AG09309 (cell line): ENCODE results near the gene HLA-DPA1.

Experiments used
- DNase-seq: peaks from one replicate; pipeline ENCODE4 v3.0.0-alpha.2; 2010; ENCODE audit warnings: low read depth
- H3K4me3 ChIP-seq: 2 replicates; pipeline ENCODE4 v1.5.1; 2011; ENCODE audit warnings: mild to moderate bottlenecking, low read depth, low read length, moderate library complexity; ENCODE audit not compliant: control insufficient read depth
- TF ChIP-seq, protein P1 (sequence below): IDR thresholded peaks from 2 replicates; pipeline ENCODE4 v1.5.1; 2011; ENCODE audit warnings: mild to moderate bottlenecking, low read depth, low read length, inconsistent platforms; ENCODE audit not compliant: insufficient read depth, control insufficient read depth; ENCODE audit errors: missing control alignments

HLA-DPA1 gene

GRCh38 chr6:33036535-33036934, 36.9 kb downstream of the HLA-DPA1 start:
- TF ChIP-seq, protein P1, sequence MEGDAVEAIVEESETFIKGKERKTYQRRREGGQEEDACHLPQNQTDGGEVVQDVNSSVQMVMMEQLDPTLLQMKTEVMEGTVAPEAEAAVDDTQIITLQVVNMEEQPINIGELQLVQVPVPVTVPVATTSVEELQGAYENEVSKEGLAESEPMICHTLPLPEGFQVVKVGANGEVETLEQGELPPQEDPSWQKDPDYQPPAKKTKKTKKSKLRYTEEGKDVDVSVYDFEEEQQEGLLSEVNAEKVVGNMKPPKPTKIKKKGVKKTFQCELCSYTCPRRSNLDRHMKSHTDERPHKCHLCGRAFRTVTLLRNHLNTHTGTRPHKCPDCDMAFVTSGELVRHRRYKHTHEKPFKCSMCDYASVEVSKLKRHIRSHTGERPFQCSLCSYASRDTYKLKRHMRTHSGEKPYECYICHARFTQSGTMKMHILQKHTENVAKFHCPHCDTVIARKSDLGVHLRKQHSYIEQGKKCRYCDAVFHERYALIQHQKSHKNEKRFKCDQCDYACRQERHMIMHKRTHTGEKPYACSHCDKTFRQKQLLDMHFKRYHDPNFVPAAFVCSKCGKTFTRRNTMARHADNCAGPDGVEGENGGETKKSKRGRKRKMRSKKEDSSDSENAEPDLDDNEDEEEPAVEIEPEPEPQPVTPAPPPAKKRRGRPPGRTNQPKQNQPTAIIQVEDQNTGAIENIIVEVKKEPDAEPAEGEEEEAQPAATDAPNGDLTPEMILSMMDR = no peak
- H3K4me3 ChIP-seq = no peak overlapping the region
- no peak for DNase-seq

DNA sequence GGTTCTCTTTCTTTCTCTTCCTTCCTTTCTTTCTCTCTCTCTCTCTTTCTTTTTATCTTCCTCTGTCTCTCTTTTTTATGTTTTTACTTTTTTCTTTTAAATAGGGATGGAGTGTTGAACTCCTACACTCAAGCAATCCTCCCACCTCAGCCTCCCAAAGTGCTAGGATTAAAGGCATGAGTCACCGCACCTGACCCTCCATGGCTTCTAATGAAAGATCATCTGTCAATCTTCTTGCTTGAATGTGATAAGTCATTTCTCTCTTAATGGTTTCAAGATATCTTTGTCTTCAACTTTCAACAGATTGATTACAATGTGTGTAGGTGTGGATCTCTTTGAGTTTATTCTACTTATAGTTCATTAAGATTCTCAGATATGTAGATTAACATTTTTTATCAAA, 38.9 kb downstream of the HLA-DPA1 start:
- TF ChIP-seq, protein P1 = no peak
- DNase-seq = no peak
- no peak overlapping the region for H3K4me3 ChIP-seq

DNA sequence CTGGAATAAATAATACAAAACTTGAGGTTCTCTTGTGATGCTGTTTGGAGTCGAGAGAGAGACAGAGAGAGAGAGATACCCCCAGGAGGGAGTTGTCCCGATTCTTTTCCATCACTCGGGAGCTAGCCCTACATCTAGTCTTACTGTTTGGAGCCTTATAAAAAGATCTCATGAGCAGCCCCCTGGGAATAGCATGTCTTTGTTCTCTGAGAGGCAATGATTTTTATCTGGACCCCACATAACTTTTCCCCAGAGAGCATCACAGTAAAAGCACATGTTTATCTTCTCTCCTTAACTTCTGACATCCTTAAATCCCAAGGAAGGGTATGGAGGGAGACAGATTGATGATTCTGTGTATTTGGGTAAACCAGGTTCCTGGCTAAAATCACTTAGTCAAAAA, 43.2 kb downstream of the HLA-DPA1 start:
- no peak overlapping the region for H3K4me3 ChIP-seq
- TF ChIP-seq, protein P1 = no peak
- DNase-seq = no peak

DNA sequence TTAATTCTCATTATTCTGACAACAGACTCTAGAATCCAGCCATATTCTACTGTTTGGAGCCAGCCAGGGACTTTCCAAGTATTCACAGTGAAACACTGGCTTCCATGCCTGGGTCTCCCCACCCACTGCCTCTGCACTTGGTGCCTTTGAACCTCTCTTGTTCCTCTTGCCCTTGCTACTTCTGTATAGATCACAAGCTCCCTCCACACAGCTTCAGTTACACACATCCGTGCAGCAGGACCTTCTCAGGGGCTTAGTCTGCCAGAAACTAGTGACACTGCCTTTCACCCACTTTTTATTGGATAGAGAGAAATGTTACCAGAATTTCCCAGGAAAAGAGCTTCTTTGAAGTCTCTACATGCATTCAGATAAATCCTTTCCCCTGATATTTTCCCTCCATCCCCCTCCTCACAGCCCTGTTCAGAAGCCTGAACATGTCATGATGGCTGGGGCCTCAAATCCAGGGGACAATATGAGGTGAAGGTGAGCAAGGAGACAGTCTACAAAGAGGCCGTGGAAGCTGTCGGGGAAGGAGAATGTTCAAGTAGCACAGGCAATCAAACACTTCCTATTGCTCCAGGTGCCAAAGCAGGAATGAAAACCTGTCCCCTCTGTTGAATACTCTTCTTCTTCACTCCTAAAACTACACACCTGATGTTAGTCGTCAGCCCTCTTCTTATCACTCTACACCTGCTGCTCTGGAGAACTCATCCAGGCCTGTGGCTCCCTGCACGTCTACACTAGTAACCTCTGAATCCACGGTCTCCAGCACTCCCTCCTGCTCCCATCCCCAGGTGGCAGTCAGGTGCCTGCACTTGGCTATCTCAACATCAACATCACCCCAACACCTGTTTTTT, 43.9 kb downstream of the HLA-DPA1 start:
- TF ChIP-seq, protein P1 = no peak
- no peak for DNase-seq
- no peak overlapping the region for H3K4me3 ChIP-seq

- TF ChIP-seq, protein P1 = no peak
- H3K4me3 ChIP-seq = no peak overlapping the region
- no peak for DNase-seq
These were observed 45.1 kb downstream of the HLA-DPA1 start for GRCh38 chr6:33028220-33028849.

DNA sequence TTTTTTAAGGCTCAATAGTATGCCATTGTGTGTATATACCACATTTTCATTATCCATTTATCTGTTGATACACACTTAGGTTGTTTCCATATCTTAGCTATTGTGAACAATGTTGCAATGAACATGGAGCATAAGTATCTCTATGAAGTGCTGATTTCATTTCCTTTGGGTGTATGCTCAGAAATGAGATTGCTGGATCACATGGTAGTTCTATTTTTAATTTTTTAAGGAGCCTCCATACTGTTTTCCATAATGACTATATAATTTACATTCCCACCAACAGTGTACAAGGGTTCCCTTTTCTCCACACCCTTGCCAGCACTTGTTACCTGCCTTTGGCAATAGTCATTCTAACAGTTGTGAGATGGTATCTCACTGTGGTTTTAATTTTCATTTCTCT, 48.9 kb downstream of the HLA-DPA1 start:
- TF ChIP-seq, protein P1 = no peak
- DNase-seq = no peak
- H3K4me3 ChIP-seq = no peak overlapping the region
